PFSK-1 (cell line): ENCODE measurements around the gene ZBBX.

Experiments
- FOXP2 ChIP-seq: optimal IDR thresholded peaks from 2 replicates; pipeline ENCODE3; 2011; ENCODE audit warnings: borderline replicate concordance, control low read depth, inconsistent platforms; ENCODE audit not compliant: insufficient read depth; ENCODE audit errors: extremely low read length, extremely low read depth
- POLR2AphosphoS5 ChIP-seq: IDR thresholded peaks from 2 replicates; pipeline ENCODE4 v1.6.1; 2012; ENCODE audit warnings: low read depth, mild to moderate bottlenecking, control low read depth, low read length, moderate library complexity
- TAF1 ChIP-seq: IDR thresholded peaks from 2 replicates; pipeline ENCODE4 v1.6.1; 2012; ENCODE audit warnings: low read length, control low read depth, borderline replicate concordance; ENCODE audit not compliant: insufficient read depth
- TF ChIP-seq, protein P1 (sequence below), 2 experiments: IDR thresholded peaks; 2 replicates each; pipeline versions ENCODE4 v1.6.1 to v1.8.0; 2011 to 2012; ENCODE audit warnings: low read depth in 2 of 2, low read length in 2 of 2, control low read depth in 1 of 2, inconsistent platforms in 1 of 2, mild to moderate bottlenecking in 1 of 2, moderate library complexity in 1 of 2; ENCODE audit not compliant: insufficient read depth in 1 of 2

DNA sequence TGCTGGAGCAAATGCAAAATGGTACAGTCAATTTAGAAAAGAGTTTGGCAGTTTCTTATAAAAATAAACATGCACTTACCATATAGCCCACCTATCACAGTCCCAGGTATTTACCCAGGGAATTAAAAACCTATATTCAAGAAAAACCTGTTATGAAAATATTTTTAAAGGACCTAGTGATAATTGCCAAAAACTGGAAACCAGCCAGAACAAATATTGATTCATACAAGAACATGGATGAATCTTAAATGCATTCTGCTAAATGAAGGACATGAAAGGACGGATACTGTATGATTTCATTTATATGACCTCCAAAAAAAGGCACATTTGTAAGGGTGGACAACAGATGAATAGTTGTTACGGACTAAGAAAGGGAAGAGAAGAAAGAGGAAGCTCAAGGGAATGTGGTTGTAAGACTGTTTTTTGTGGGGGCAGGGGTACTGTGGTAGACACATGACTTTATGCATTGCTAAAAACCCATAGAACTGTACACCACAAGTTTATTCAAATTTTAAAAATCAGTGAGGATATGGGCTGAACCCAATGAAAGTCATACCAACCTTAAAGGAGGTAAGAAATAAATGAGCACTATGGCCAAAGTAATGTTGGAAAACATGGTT, 61.0 kb downstream of the ZBBX start:
- TF ChIP-seq, protein P1, sequence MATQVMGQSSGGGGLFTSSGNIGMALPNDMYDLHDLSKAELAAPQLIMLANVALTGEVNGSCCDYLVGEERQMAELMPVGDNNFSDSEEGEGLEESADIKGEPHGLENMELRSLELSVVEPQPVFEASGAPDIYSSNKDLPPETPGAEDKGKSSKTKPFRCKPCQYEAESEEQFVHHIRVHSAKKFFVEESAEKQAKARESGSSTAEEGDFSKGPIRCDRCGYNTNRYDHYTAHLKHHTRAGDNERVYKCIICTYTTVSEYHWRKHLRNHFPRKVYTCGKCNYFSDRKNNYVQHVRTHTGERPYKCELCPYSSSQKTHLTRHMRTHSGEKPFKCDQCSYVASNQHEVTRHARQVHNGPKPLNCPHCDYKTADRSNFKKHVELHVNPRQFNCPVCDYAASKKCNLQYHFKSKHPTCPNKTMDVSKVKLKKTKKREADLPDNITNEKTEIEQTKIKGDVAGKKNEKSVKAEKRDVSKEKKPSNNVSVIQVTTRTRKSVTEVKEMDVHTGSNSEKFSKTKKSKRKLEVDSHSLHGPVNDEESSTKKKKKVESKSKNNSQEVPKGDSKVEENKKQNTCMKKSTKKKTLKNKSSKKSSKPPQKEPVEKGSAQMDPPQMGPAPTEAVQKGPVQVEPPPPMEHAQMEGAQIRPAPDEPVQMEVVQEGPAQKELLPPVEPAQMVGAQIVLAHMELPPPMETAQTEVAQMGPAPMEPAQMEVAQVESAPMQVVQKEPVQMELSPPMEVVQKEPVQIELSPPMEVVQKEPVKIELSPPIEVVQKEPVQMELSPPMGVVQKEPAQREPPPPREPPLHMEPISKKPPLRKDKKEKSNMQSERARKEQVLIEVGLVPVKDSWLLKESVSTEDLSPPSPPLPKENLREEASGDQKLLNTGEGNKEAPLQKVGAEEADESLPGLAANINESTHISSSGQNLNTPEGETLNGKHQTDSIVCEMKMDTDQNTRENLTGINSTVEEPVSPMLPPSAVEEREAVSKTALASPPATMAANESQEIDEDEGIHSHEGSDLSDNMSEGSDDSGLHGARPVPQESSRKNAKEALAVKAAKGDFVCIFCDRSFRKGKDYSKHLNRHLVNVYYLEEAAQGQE (IDR thresholded peaks at IDR 0.05; ENCODE audit: insufficient read depth in 1 of 2, low read depth in 2 of 2, low read length in 2 of 2) = no peak
- TF ChIP-seq TAF1 = no peak
- TF ChIP-seq POLR2AphosphoS5 = no peak
- TF ChIP-seq FOXP2 = no peak
